ENCODE data around the gene KIRREL3. TPM values are rescaled to one million over a fixed set of nuclear protein-coding genes. Genes with fewer than 3 reads are reported as not detected.

KIRREL3 gene
- total and polyA plus RNA-seq, 12 donors, result 0.13 to 0.58 (median 0.30) TPM

GRCh38 chr11:126538071-126538470 is 462.5 kb downstream of the KIRREL3 start:
- intact Hi-C loops (cut with DNase I), result no loop called here
- H3K9me3 ChIP-seq, result no peaks in the 10 kb centered on the region
- H3K27ac ChIP-seq, result no peak overlapping the region
- no peaks in the 10 kb centered on the region for H3K4me1 ChIP-seq
- DNase-seq (no peak), ATAC-seq (no peak)
- H3K36me3 ChIP-seq, result no peaks in the 10 kb centered on the region
- 61 to 63% methylated on average over 4 of the region's 4 CpGs for WGBS, 2 donors
- H3K4me3 ChIP-seq, result no peak overlapping the region
- H3K27me3 ChIP-seq, result peaks cover 0 to 57% (median 16%) of the 10 kb centered on the region in 7 donors
- no peak for TF ChIP-seq CTCF (IDR thresholded peaks at IDR 0.05)

- no peak overlapping the region for H3K4me3 ChIP-seq
- TF ChIP-seq CTCF (IDR thresholded peaks at IDR 0.05), result no peak
- WGBS, 2 donors, result 85 to 89% methylated on average over 4 of the region's 4 CpGs
Measured at GRCh38 chr11:126537492-126537891, 463.1 kb downstream of the KIRREL3 start.

GRCh38 chr11:126534141-126534805 is 466.3 kb downstream of the KIRREL3 start:
- Histone ChIP-seq H3K36me3 (no peaks in the 10 kb centered on the region), H3K27me3 (peaks cover 0 to 32% (median 24%) of the 10 kb centered on the region in 7 donors), H3K27ac (no peak overlapping the region), H3K4me1 (no peaks in the 10 kb centered on the region), H3K9me3 (no peaks in the 10 kb centered on the region), H3K4me3 (no peak overlapping the region)
- DNase-seq (no peak), ATAC-seq (no peak)
- intact Hi-C loops (cut with DNase I), result no loop called here
- 75 to 81% methylated on average over 17 of the region's 17 CpGs for whole genome bisulfite sequencing, 2 donors
- no peak for TF ChIP-seq CTCF (IDR thresholded peaks at IDR 0.05)

More at GRCh38 chr11:126537492-126537891, 463.1 kb downstream of the KIRREL3 start:
- H3K9me3 ChIP-seq, result no peaks in the 10 kb centered on the region
- H3K27me3 ChIP-seq, result peaks cover 0 to 53% (median 16%) of the 10 kb centered on the region in 7 donors
- DNase-seq (no peak), ATAC-seq (no peak)
- intact Hi-C loops (cut with DNase I), result no loop called here
- H3K4me1 ChIP-seq, result no peaks in the 10 kb centered on the region
- H3K36me3 ChIP-seq, result no peaks in the 10 kb centered on the region
- H3K27ac ChIP-seq, result no peak overlapping the region

- intact Hi-C loops (cut with DNase I), result no loop called here
- 84% methylated on average over 6 of the region's 6 CpGs for WGBS, 2 donors
Measured at GRCh38 chr11:126533560-126533959, 467.0 kb downstream of the KIRREL3 start.

More at GRCh38 chr11:126533560-126533959, 467.0 kb downstream of the KIRREL3 start:
- Histone ChIP-seq H3K27ac (no peak overlapping the region), H3K4me1 (no peaks in the 10 kb centered on the region), H3K9me3 (no peaks in the 10 kb centered on the region), H3K4me3 (no peak overlapping the region), H3K36me3 (no peaks in the 10 kb centered on the region), H3K27me3 (peaks cover 0 to 29% (median 24%) of the 10 kb centered on the region in 7 donors)
- no peak for DNase-seq
- no peak for TF ChIP-seq CTCF (IDR thresholded peaks at IDR 0.05)
- no peak for ATAC-seq
